Measurements from ENCODE around the gene TLE5.
"Not testable (repeated sequence)": the region's sequence is repeated elsewhere in the genome, so short reads cannot be mapped to it uniquely, and the experiment has no call there.

Gene TLE5

DNA sequence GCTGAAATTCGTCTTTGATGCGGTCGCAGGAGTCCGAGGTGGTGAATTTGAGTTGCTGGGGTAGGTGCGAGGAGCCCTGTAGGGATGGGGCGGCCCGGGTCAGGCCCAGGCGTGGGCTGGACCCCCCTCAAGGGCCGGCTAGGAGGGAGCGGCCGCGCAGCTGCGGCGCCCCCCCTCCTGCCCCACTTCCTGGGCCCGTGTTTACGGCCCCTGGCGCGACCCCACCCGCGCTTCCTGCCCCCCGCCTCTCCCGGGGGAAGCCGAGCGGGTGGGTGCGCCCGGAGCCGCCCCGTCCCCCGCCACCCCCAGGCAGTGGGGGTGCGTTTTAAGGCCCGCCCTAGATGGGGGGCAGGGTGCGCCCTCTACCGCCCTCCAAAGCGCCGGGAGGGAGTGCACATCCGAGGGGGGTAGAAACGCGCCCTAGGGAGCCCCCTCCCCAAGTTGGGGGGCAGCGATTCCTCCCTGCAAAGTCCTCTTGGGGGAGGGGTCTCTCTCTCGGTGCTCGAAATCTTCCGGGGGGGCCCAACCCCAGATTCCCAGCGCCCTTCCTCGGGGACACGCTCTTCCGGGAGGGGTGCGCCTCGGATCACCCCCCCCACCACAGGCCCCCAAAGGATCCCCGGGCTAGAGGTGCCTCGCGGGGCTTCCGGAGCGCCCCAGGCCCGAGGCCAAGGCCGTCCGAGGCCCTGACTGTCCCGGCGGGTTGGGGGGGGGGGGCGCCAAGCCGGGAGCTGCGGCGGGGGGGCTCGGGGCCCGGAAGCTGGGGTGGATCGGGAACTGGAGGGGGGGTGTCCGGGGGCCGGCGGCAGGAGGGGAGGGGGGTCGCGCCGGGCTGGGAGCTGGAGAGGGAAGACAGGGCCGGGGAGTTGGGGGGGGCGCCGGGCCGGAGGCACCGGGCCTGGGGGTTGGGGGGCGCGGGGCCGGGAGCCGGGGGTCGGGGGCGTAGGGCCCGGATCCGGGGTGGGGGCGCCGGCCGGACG, 823 bp downstream of the TLE5 start:
- no peak for DNase-seq (ENCODE audit: low read depth in 2 of 3, low spot score in 2 of 3)

DNA sequence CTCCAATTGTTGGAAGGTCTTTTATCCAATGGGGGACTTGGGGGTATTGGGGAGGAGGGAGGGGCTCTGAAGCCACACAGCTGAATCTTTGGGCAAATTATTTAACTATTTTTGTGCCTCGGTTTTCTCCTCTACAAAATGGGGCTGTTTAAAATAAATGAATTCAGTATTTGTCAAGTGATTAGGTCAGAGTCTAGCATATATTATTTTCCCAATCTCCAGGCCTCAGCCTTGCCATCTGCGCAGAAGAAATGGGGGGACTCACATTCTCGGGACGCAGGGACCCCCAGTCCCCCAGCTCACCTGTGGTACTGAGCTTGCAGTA, 1.5 kb downstream of the TLE5 start:
- no peak for DNase-seq (ENCODE audit: low read depth in 2 of 3, low spot score in 2 of 3)

DNA sequence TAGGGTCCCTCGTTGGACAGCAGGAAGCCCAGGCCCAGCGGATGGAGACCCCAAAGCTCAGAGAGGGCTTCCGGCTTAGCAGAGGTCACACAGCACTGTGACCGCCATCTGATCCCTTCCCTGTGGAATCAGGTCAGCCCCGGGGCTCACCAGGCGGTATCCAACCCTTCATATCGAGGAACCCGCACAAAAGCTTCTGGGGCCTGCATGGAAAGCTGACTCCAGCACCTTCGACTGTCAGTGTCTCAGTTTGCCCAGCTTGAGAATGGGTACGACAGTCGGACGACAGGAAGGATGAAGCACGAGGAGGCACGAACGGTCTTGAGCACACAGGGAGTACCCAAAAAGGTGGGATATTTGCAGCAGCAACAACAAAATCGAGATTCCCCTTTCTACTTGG, 2.6 kb downstream of the TLE5 start:
- DNase-seq (ENCODE audit: low read depth in 2 of 3, low spot score in 2 of 3): no peak

DNA sequence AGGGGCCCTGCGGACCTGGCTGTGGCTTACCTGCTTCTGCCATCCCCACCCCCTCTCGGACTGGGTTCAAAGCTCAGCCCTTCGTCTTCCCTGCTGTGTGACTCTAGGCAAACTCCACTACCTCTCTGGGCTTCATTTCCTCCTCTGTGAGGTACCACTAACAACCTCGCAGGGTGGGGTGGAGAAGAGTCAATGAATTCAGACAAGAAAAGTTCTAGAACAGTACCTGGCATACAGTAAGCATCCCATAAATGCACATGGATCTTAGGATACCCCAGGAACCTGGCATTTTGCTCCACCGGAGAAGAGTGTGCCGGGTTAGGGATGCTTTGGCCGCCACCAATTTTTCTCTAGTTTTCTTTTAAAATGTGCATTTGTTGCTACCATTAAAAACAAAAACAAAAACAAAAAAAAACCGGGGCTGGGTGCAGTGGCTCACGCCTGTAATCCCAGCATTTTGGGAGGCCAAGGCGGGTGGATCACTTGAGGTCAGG, 3.4 kb downstream of the TLE5 start:
- no peak for DNase-seq (ENCODE audit: low read depth in 2 of 3, low spot score in 2 of 3)

DNA sequence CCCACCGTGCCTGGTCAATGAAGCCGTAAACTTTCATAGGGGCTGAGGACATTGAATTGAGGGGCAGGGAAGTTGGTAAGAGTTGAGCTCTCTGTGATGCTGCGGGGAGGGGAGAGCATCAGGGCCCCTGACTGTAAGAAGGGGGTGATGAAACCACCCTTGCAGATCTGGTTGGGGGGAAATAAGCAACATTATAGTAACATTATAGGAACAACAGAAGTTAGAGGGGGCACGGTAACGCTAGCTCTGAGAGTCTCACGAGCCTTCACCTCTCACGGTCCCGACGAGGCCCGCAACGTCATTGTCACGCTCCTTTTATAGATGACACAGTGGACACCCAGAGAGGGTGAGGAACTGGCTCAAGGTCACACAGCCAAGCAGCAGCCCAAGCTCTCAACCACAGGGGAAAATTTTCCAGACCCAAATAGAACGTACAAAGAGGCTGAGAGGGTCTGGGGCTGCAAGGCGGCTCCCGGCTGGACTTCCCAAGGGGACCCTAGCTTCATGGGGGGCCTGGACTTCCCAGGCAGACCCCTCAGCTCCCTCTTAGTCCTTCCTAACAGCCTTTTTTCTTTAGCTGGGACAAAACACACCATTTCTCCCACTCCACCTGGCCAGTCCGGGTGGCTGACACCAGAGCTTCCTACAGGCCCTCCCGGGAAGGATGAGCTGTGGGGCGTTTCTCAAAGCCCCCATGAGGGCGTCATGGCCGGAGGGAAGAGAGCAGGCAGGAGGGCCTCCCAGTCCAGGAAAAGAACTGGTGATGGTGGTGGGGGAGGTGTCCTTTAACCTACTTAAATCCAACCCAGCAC, 4.1 kb downstream of the TLE5 start:
- DNase-seq (ENCODE audit: low read depth in 2 of 3, low spot score in 2 of 3): no peak

DNA sequence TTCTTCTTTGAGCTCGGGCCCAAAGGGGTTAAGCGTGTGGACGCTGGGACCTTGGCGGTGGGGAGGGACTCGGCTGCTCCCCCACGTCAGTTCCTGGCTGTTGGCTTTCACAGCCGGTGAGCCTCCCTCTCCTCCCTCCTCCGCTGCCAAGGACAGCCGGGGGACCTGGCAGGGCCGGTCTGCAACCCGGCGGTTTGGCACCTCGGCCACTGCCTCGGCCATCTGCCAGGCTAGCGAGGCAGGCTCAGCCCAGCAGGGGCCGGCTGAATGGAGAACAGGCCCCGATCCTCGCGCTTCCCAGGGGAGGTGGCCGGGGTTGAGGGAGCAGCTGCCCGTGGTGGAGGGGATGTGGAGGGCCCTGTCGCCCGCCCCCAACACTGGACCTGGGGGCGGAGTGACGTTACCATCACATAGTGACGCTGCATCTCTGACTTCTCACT, 5.0 kb downstream of the TLE5 start:
- DNase-seq (ENCODE audit: low read depth in 2 of 3, low spot score in 2 of 3): no peak

DNA sequence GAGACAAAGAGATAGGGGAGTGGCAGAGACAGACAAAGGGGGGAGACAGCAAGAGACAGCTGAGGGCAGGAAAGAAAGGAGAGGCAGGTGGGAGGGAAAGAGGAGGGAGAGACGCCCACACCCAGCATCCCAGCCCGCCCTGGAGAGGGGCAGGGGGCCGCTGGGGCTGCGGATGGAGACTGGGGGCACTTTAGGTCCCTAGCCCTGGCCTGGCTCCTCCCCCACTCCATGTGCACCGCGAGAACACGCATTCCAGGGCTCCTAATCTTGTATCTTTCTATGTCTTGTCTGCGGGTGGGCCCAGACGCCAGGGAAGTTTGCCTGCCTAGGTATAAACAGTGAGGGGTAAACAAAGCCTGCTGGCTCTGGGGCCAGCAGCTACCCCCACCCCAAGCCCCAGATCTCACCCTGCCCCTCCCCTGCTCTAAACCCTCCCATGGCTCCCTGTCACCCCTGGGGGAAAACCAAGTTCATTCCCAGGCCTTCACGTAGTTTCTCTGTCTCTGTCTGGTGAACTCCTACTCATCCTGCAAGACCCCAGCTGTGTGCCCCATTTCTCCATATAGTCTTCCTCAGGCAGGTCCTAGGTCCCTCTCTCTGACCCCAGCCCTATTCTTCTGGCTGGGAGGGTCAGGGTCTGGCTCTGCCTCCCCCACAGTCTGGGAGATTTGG, 5.7 kb downstream of the TLE5 start:
- no peak for DNase-seq (ENCODE audit: low read depth in 2 of 3, low spot score in 2 of 3)

DNA sequence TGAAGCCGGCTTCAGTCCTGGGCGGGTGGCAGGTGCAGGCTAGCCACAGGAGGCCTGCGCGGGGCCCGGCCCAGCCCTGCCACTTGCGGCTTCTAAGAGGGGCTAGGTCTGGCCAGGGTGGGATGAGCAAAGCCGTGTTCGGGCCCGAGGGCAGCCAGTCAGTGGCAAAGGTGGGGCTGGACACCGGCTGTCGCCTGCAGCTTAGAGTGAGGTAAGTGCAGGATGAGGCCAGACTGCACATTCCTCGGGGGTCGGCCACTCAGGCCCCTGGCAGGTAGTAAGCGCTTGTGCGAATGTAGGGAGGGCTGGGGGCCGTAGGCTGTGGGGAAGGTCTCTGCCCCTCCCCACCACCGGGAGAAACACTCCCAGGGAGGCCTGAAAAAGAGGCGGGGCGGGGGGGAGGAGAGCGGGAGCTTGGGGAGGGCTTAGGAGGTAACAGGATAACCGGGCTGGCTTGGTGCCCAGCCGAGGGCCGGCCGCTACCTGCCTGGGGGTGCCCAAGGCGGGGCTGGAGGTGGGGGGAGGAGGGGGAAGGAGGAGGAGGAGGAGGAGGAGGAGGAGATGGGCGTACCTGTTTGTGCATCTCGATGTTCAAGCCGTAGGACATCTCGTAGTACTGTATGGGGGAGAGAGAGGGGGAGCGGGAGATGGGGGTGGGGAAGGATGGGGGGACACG, 6.4 kb downstream of the TLE5 start:
- no peak for DNase-seq (ENCODE audit: low read depth in 2 of 3, low spot score in 2 of 3)

DNA sequence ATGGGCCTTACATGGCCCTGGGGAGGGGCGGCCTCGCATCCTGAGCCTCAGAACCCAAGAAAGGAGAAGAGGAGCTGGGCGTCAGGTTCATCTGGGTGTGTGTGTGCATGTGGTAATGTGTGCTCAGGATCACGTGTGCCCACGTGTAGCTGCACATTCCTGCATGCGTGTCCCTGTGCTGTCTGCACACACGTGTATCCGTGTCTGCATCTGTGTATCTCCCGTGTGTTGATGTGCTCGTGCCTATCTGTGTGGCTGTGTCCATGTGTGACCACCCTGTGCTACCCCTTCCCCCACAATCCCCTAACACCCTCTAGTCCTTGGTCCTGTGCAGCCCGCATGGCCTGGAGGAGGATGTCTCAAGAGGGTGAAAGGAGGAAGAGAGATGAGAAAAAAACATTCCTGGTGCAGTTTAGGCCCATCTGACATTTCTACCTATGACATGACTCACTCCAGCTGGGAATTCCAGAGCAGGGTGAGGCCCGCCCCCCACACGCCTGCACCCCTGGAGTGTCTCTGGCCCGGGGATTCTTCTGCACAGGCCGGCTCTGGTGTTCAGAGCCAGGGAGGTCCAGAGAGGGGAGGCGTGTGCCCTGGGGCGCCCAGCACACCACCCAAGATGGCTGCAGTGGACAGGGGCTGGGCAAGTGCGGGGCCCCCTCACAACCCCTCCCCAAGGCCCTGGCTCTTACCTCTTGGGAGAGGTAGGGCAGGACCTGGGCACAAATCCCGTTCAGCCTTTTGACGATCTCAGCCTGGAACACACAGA, 7.1 kb downstream of the TLE5 start:
- no peak for DNase-seq (ENCODE audit: low read depth in 2 of 3, low spot score in 2 of 3)

DNA sequence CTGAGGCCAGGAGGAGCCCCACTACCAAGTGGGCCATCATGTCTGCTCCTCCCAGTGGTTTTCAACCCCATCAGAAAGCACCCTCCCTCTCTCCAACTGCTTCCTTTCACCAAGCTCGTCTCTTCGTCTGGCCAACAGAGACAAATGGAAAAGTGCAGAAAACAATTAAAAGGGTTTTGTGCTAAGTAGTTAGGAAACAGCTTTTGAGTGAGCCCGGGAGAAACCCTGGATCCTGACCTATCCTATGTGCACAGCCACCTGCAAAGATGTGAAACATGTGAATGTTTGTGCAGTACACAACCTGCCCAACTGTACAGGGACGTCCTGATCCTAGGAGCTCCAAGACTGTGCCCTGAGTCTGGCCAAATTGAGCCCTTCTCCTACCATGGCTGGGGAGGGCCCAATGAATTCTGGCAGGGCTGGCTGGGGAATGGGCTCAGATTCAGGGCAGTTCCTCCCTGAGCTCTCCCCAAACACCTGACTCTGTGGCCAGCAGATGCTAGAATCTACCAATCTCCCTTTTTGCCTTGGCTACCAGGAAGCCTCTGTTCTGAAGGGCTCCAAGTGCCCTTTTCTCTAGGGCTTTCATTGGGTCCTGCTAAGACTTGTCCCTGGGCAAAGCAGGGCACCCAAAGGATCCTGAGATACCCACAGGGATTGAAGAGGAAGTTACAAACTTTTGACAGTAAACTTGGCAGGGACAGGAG, 7.9 kb downstream of the TLE5 start:
- no peak for DNase-seq (ENCODE audit: low read depth in 2 of 3, low spot score in 2 of 3)

DNA sequence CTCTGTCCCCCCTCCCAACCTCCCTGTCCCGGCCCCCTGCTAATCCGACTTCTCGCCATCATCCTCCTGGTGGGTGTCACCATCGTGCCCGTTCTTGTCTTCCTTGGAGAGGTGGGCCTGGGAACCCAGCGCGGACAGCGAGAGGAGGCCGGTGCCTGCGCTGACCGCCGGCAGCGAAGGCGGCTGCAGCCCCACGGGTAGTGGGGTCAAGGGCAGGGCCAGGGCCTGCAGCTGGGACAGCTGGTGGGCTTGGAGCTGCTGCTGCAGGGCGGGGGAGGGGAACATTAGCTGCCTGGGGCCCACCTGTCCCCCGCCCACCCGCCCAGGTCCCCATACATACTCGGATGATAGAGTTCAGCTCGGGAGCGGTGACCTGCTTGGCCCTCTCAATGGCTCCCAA, 8.5 kb downstream of the TLE5 start:
- DNase-seq (ENCODE audit: low read depth in 2 of 3, low spot score in 2 of 3): no peak

DNA sequence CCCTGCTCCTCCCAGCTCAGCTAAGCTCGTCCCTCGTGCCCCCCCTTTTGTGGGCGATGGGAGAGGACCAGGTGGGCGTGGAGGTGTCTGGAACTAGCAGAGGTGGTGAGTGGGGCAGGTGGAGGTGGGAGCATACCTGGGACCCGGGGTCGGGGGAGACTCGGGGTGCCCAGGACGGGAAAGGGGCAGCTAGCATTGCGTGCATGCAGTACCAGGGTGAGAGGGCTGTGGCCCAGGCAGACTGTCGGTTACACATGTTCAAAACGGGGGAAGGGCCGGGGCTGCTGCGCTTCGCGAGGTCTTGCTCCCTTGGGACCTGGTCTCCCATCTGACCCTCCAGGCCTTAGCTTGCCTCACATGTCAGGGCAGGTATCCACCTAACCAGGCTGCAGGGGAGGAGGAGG, 9.1 kb downstream of the TLE5 start:
- no peak for DNase-seq (ENCODE audit: low read depth in 2 of 3, low spot score in 2 of 3)

DNA sequence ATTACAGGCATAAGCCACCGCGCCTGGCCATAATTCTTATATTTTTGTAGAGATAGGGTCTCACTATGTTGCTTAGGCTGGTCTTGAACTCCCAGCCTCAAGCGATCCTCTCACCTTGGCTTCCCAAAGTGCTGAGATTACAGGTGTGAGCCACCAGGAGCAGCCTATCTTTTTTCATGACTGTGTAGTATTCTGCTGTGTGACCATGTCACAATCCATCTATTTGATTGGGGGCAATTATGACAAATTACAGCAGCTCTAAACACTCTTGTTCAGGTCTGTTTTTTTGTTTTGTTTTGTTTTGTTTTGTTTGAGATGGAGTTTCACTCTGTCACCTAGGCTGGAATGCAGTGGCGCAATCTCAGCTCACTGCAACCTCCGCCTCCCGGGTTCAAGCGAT, 12.3 kb downstream of the TLE5 start:
- not testable (repeated sequence) for DNase-seq (ENCODE audit: low read depth in 2 of 3, low spot score in 2 of 3)

DNA sequence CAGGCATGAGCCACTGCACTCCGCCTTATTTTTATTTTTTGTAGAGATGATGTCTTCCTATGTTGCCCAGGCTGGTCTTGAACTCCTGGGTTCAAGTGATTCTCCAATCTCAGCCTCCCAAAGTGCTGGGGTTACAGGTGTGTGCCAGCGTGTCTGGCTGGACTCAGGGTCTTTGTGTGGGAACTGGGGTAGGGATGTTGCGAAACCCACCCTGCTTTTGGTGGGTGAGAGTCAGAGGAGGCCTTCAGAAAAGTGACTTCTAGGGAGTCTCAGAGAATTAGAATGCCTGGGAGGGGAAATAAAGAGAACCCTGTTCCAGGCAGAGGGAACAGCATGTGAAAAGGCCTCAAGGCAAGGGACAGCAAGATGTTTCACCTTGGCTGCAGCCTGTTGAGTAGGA, 13.2 kb downstream of the TLE5 start:
- DNase-seq (ENCODE audit: low read depth in 2 of 3, low spot score in 2 of 3): no peak

DNA sequence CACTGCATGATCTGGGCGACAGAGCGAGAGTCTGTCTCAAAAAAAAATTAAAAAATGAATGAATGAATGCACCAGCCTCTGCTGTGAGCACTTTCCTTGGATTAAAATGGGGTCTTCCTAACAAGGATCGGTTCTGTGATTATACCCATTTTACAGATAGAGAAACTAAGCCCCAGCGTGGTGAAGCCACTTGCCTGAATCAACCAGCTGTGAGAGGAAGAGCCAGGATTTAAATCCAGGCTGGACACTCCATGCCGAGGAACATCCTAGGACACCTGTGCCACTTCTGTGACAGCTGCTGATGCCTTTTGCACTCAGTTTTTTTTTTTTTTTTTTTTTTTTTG, 14.1 kb downstream of the TLE5 start:
- DNase-seq (ENCODE audit: low read depth in 2 of 3, low spot score in 2 of 3): no peak

DNA sequence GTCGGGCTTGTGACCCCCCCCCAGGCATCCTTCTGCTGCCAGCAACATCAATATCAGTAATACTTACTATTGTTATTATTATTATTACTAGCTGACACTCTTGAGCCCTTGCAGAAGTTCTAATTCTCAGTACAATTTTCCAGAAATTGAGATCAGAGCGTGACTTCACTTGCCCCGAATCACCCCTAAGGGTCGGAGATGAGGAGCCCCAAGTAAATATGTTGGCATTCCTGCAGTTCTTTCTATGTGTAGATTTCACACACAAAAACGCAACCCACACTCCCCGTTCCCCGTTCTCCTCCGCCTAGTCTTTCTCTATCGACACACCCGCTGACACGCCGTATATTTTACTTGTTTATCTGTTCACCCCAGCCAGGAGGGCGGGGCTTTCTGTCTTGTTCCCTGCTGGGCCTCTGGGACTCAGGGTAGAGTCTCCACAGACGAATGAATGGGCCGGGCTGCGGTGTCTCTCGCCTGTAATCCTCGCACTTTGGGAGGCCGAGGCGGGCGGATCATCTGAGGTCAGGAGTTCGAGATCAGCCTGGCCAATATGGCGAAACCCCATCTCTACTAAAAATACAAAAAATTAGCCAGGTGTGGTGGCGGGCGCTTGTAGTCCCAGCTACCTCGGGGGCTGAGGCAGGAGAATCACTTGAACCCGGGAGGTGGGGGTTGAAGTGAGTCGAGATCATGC, 14.7 kb downstream of the TLE5 start:
- no peak for DNase-seq (ENCODE audit: low read depth in 2 of 3, low spot score in 2 of 3)

DNA sequence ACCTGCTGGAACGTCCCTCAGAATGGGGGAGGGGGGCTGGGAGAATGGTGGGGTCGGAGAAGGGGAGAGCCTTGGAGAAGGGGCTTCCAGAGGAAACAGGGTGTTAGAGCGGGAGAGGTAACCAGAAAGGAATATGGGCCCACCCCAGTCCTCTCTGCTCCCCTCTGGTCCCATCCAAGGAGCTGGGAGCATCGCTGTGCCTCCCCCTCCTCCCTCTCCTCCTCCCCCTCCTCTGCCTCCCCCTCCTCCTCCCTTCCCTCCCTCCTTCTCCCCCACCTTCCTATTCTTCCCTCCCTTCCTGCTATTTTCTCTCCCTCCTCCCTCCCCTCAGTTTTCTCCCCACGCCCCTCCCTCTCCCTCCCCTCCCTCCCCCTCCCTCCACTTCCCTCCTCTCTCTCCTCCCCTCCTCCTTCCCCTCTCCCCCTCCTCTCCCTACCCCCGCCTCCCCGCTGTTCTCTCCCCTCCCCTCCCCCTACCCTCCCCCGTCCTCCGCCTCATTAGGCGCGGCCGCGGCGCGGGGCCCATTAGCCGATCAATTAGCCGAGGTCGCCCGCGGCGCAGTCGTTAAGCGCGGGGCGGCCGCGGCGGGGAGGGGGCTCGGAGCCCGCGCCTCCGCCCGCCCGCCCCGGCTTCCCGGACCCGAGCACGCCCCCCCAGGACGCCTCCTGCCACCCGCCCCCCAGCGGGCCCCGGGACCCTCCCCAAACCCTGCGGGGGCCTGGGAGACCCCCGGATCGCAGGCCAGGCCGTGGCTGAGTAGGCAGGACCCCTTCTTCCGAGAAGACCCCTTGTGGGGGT, 15.4 kb downstream of the TLE5 start:
- DNase-seq (ENCODE audit: low read depth in 2 of 3, low spot score in 2 of 3): no peak
